Trophoblast cell (in vitro differentiated cells and primary cell): ENCODE results near the gene SLC22A17.
A peak's percentile ranks its signal among the peaks of the same experiment; 100 is the strongest.
"Not testable (repeated sequence)": the region's sequence is repeated elsewhere in the genome, so short reads cannot be mapped to it uniquely, and the experiment has no call there.

Experiments
- DNase-seq, 2 donors: peaks; one replicate each; pipeline ENCODE4 v3.0.0-alpha.2; 2016
- H2AFZ ChIP-seq: 2 replicates; pipeline ENCODE4 v1.6.1; 2013; ENCODE audit warnings: low read length, moderate library complexity, mild to moderate bottlenecking; ENCODE audit not compliant: insufficient read depth, poor library complexity
- H2AK5ac ChIP-seq: 2 replicates; pipeline ENCODE4 v1.6.1; 2013; ENCODE audit warnings: mild to moderate bottlenecking, low read length
- H2BK120ac ChIP-seq: 2 replicates; pipeline ENCODE4 v1.6.1; 2013; ENCODE audit warnings: low read length, mild to moderate bottlenecking, moderate library complexity; ENCODE audit not compliant: insufficient read depth, poor library complexity
- H2BK12ac ChIP-seq: 2 replicates; pipeline ENCODE4 v1.6.1; 2013; ENCODE audit warnings: mild to moderate bottlenecking, low read length, moderate library complexity
- H2BK5ac ChIP-seq: 2 replicates; pipeline ENCODE4 v1.6.1; 2013; ENCODE audit warnings: low read length, low read depth, moderate library complexity, mild to moderate bottlenecking; ENCODE audit not compliant: poor library complexity
- H3K14ac ChIP-seq: 2 replicates; pipeline ENCODE4 v1.6.1; 2013; ENCODE audit warnings: mild to moderate bottlenecking, low read length
- H3K18ac ChIP-seq: 2 replicates; pipeline ENCODE4 v1.6.1; 2013; ENCODE audit warnings: mild to moderate bottlenecking, low read length
- H3K23ac ChIP-seq: 2 replicates; pipeline ENCODE4 v1.6.1; 2013; ENCODE audit warnings: low read length
- H3K27ac ChIP-seq: 2 replicates; pipeline ENCODE4 v1.5.1; 2013; ENCODE audit warnings: low read depth, mild to moderate bottlenecking, inconsistent platforms, low read length, moderate library complexity
- H3K27me3 ChIP-seq: 2 replicates; pipeline ENCODE4 v1.6.1; 2013; ENCODE audit warnings: inconsistent platforms, mild to moderate bottlenecking, low read length, moderate library complexity; ENCODE audit not compliant: insufficient read depth
- H3K36me3 ChIP-seq, 2 experiments: 1 replicate in 1 of 2; 2 replicates in 1 of 2; pipeline ENCODE4 v1.6.1; 2013; ENCODE audit warnings: low read length in 2 of 2, mild to moderate bottlenecking in 2 of 2, moderate library complexity in 1 of 2; ENCODE audit not compliant: insufficient read depth in 2 of 2, control insufficient read depth in 1 of 2
- H3K4ac ChIP-seq: 2 replicates; pipeline ENCODE4 v1.6.1; 2013; ENCODE audit warnings: low read depth, mild to moderate bottlenecking, low read length, moderate library complexity
- H3K4me1 ChIP-seq, 2 experiments: 1 replicate in 1 of 2; 2 replicates in 1 of 2; pipeline ENCODE4 v1.6.1; 2013; ENCODE audit warnings: low read length in 2 of 2, mild to moderate bottlenecking in 2 of 2, moderate library complexity in 1 of 2; ENCODE audit not compliant: insufficient read depth in 2 of 2, control insufficient read depth in 1 of 2
- H3K4me2 ChIP-seq: 2 replicates; pipeline ENCODE4 v1.6.1; 2013; ENCODE audit warnings: inconsistent platforms, mild to moderate bottlenecking, low read length, moderate library complexity
- H3K4me3 ChIP-seq: 2 replicates; pipeline ENCODE4 v1.5.1; 2013; ENCODE audit warnings: mild to moderate bottlenecking, low read depth, low read length, inconsistent platforms
- H3K79me1 ChIP-seq: one replicate; pipeline ENCODE4 v1.6.1; 2013; ENCODE audit warnings: low read length
- H3K79me2 ChIP-seq: 2 replicates; pipeline ENCODE4 v1.6.1; 2013; ENCODE audit warnings: low read length, mild to moderate bottlenecking; ENCODE audit not compliant: control insufficient read depth, insufficient read depth, poor library complexity
- H3K9ac ChIP-seq: 2 replicates; pipeline ENCODE4 v1.6.1; 2013; ENCODE audit warnings: mild to moderate bottlenecking, low read length
- H3K9me3 ChIP-seq: 2 replicates; pipeline ENCODE4 v1.6.1; 2013; ENCODE audit warnings: low read depth, mild to moderate bottlenecking, control low read depth, inconsistent platforms, low read length; ENCODE audit not compliant: insufficient read depth
- H4K12ac ChIP-seq: 2 replicates; pipeline ENCODE4 v1.6.1; 2013; ENCODE audit warnings: low read depth, mild to moderate bottlenecking, low read length, moderate library complexity
- H4K8ac ChIP-seq: 2 replicates; pipeline ENCODE4 v1.6.1; 2013; ENCODE audit warnings: low read depth, mild to moderate bottlenecking, low read length, moderate library complexity
- H4K91ac ChIP-seq: one replicate; pipeline ENCODE4 v1.6.1; 2013; ENCODE audit warnings: low read depth, mild to moderate bottlenecking, low read length, moderate library complexity
- WGBS: extraction: QIAGEN DNeasy Blood & Tissue Kit; methylation state at CpG from one replicate; pipeline ENCODE4 v1.1.7; 2013; ENCODE audit warnings: missing lambda C conversion rate; ENCODE audit not compliant: insufficient read length, insufficient coverage; ENCODE audit errors: extremely low coverage; 5-methylcytosine and 5-hydroxymethylcytosine counted together

The SLC22A17 gene

DNA sequence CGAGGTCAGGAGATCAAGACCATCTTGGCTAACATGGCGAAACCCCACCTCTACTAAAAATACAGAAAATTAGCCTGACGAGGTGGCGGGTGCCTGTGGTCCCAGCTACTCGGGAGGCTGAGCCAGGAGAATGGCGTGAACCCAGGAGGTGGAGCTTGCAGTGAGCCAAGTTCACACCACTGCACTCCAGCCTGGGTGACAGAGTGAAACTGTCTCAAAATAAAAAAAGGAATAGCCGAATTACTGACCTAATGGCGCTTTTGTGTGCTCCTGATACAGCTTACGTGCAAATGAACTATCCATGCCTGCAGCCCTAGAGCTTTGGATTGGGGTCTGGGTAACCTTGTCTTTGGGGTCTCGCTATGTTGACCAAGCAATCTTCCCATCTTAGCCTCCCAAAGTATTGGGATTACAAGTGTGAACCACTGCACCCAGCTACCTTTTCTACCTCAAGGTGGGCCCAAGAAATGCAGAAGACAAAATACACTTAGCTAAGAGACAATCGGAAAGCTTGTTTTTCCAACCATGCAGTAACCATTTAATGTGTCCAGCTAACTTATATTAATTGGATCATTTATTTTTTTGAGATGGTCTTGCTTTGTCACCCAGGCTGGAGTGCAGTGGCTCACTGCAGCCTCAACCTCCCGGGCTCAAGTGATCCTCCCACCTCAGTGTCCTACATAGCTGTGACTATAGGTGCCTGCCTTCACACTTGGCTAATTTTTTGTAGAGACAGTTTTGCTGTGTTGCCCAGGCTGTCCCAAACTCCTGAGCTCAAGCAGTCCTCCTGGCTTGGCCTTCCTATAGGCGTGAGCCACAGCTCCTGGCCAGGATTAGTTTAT, 26.0 kb downstream of the SLC22A17 start:
- WGBS: no CpG with 5 or more reads among the region's 13 CpGs
- Histone ChIP-seq H3K18ac (no peak overlapping the region), H2BK120ac (no peak overlapping the region), H3K4me2 (no peak overlapping the region), H2BK5ac (no peak overlapping the region), H3K9ac (no peak overlapping the region), H3K27me3 (no peaks in the 10 kb centered on the region), H2BK12ac (no peak overlapping the region), H4K8ac (no peak overlapping the region), H2AFZ (no peak overlapping the region), H3K4me1 (peaks cover 2 to 6% of the 10 kb centered on the region in 2 experiments), H4K91ac (no peak overlapping the region), H3K4ac (no peak overlapping the region), H3K14ac (no peak overlapping the region), H3K4me3 (no peak overlapping the region), H3K27ac (no peak overlapping the region), H2AK5ac (no peak overlapping the region), H3K23ac (no peak overlapping the region), H3K36me3 (peaks cover 18 to 28% of the 10 kb centered on the region in 2 experiments), H3K9me3 (no peaks in the 10 kb centered on the region), H3K79me1 (peaks cover 10% of the 10 kb centered on the region), H3K79me2 (peaks cover 6% of the 10 kb centered on the region), H4K12ac (no peak overlapping the region)
- DNase-seq: no peak

DNA sequence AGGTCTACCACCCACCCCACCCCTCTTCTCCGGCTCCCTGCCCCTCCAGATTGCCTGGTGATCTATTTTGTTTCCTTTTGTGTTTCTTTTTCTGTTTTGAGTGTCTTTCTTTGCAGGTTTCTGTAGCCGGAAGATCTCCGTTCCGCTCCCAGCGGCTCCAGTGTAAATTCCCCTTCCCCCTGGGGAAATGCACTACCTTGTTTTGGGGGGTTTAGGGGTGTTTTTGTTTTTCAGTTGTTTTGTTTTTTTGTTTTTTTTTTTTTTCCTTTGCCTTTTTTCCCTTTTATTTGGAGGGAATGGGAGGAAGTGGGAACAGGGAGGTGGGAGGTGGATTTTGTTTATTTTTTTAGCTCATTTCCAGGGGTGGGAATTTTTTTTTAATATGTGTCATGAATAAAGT, 26.9 kb downstream of the SLC22A17 start:
- H3K9ac ChIP-seq, H3K4me2 ChIP-seq, H4K8ac ChIP-seq, H2AK5ac ChIP-seq, H2BK120ac ChIP-seq, H3K18ac ChIP-seq, H4K12ac ChIP-seq, H2AFZ ChIP-seq, H3K9me3 ChIP-seq, H3K4me3 ChIP-seq, H3K79me2 ChIP-seq, H3K27me3 ChIP-seq, H3K14ac ChIP-seq, H4K91ac ChIP-seq, H3K4ac ChIP-seq, DNase-seq, H3K27ac ChIP-seq, H2BK5ac ChIP-seq, H2BK12ac ChIP-seq, H3K23ac ChIP-seq, H3K4me1 ChIP-seq: not testable (repeated sequence)
- peaks cover 18 to 28% of the 10 kb centered on the region in 2 experiments for H3K36me3 ChIP-seq
- no CpG with 5 or more reads among the region's 5 CpGs for WGBS
- H3K79me1 ChIP-seq: peaks cover 13% of the 10 kb centered on the region

DNA sequence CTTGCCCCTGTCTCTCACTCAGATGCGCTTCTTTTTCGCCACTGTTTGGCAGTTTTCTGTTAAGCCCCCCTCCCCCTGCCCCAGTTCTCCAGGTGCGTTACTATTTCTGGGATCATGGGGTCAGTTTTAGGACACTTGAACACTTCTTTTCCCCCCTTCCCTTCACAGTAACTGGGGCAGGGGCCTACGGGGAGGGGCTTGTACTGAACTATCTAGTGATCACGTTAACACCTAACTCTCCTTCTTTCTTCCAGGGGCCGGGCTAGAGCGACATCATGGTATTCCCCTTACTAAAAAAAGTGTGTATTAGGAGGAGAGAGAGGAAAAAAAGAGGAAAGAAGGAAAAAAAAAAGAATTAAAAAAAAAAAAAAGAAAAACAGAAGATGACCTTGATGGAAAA, 27.7 kb downstream of the SLC22A17 start:
- no peaks in the 10 kb centered on the region for H3K27me3 ChIP-seq

DNA sequence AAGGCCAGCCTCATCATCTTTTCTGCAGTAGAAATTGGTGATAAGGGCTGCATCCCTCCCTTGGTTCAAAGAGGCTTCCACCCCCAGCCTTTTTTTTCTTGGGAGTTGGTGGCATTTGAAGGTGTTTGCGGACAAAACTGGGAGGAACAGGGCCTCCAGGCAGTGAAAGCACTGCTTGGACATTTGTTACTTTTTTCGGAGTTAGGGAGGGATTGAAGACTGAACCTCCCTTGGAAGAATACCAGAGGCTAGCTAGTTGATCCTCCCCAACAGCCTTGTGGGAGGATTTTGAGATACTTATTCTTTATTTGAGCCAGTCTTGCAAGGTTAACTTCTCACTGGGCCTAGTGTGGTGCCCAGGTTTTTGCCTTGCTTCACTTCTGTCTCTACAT, 28.2 kb downstream of the SLC22A17 start:
- no peak overlapping the region for H2AK5ac ChIP-seq
- H4K8ac ChIP-seq: no peak overlapping the region
- no peak overlapping the region for H3K4me2 ChIP-seq
- no peak overlapping the region for H3K14ac ChIP-seq
- H3K4me3 ChIP-seq: no peak overlapping the region
- no peak for DNase-seq
- H2BK120ac ChIP-seq: no peak overlapping the region
- peaks cover 9% of the 10 kb centered on the region for H3K79me2 ChIP-seq
- no peak overlapping the region for H3K27ac ChIP-seq
- H3K27me3 ChIP-seq: no peaks in the 10 kb centered on the region
- peaks cover 25 to 28% of the 10 kb centered on the region in 2 experiments for H3K36me3 ChIP-seq
- H2AFZ ChIP-seq: no peak overlapping the region
- no peak overlapping the region for H3K9ac ChIP-seq
- H3K9me3 ChIP-seq: no peaks in the 10 kb centered on the region
- peak overlapping the region; percentile 10 for H3K4ac ChIP-seq
- H3K79me1 ChIP-seq: peaks cover 17% of the 10 kb centered on the region
- H4K91ac ChIP-seq: no peak overlapping the region
- H3K18ac ChIP-seq: no peak overlapping the region
- no CpG with 5 or more reads among the region's 2 CpGs for WGBS
- no peak overlapping the region for H2BK12ac ChIP-seq
- H4K12ac ChIP-seq: no peak overlapping the region
- no peak overlapping the region for H2BK5ac ChIP-seq
- no peak overlapping the region for H3K23ac ChIP-seq
- H3K4me1 ChIP-seq: peaks cover 8 to 10% of the 10 kb centered on the region in 2 experiments

More for the DNA sequence above, 27.7 kb downstream of the SLC22A17 start:
- Histone ChIP-seq H3K23ac (no peak overlapping the region), H4K12ac (no peak overlapping the region), H3K9ac (no peak overlapping the region), H3K4ac (no peak overlapping the region), H3K4me2 (no peak overlapping the region), H4K8ac (no peak overlapping the region), H3K27ac (no peak overlapping the region), H3K14ac (no peak overlapping the region), H2BK5ac (no peak overlapping the region), H3K79me1 (peaks cover 17% of the 10 kb centered on the region), H3K36me3 (peaks cover 24 to 28% of the 10 kb centered on the region in 2 experiments), H2AK5ac (no peak overlapping the region), H2BK12ac (no peak overlapping the region), H3K9me3 (no peaks in the 10 kb centered on the region), H3K79me2 (peaks cover 9% of the 10 kb centered on the region), H2BK120ac (no peak overlapping the region), H2AFZ (no peak overlapping the region), H3K4me1 (peaks cover 8 to 10% of the 10 kb centered on the region in 2 experiments), H3K4me3 (no peak overlapping the region), H4K91ac (no peak overlapping the region), H3K18ac (no peak overlapping the region)
- no peak for DNase-seq
- no CpG with 5 or more reads among the region's 7 CpGs for WGBS
